Keratinocyte (primary cell): Measurements from ENCODE around the gene MAZ. TPM values are rescaled to one million over a fixed set of nuclear protein-coding genes. Genes with fewer than 3 reads are reported as not detected.
"Not testable (repeated sequence)": the region's sequence is repeated elsewhere in the genome, so short reads cannot be mapped to it uniquely, and the experiment has no call there.

ENCODE experiments used
- DNase-seq: peaks from one replicate; pipeline ENCODE4 v3.0.0-alpha.2; 2011; ENCODE audit warnings: low read depth, missing footprints, low spot score
- FAIRE-seq: peaks from 2 replicates; lab custom pipeline; 2011; peaks lifted over from hg19 to GRCh38; lab: Jason Lieb, UNC
- H2AFZ ChIP-seq: 2 replicates; pipeline ENCODE4 v1.6.0; 2012; ENCODE audit warnings: low read length, control low read depth, inconsistent platforms; ENCODE audit not compliant: control insufficient read depth
- H3K27ac ChIP-seq: 2 replicates; pipeline ENCODE4 v1.5.1; 2011; ENCODE audit warnings: low read length; ENCODE audit not compliant: control insufficient read depth, insufficient read depth
- H3K27me3 ChIP-seq: 3 replicates; pipeline ENCODE4 v1.6.0; 2011; ENCODE audit warnings: low read length; ENCODE audit not compliant: control insufficient read depth, insufficient read depth; ENCODE audit errors: extremely low read depth
- H3K36me3 ChIP-seq, 2 experiments: 2 replicates in 1 of 2; 3 replicates in 1 of 2; pipeline ENCODE4 v1.5.1; 2011; ENCODE audit warnings: low read length in 2 of 2, mild to moderate bottlenecking in 1 of 2; ENCODE audit not compliant: control insufficient read depth in 2 of 2, insufficient read depth in 2 of 2; ENCODE audit errors: extremely low read depth in 1 of 2
- H3K4me1 ChIP-seq: 3 replicates; pipeline ENCODE4 v1.5.1; 2011; ENCODE audit warnings: low read length; ENCODE audit not compliant: control insufficient read depth, insufficient read depth; ENCODE audit errors: extremely low read depth
- H3K4me2 ChIP-seq: 3 replicates; pipeline ENCODE4 v1.6.0; 2011; ENCODE audit warnings: low read depth, low read length; ENCODE audit not compliant: control insufficient read depth, insufficient read depth; ENCODE audit errors: extremely low read depth
- H3K4me3 ChIP-seq, 3 experiments: fragments of 200-600 bp in 1 of 3; sonication (generic) in 1 of 3; 2 replicates in 2 of 3; 3 replicates in 1 of 3; pipeline ENCODE4 v1.5.1; 2011 to 2016; ENCODE audit warnings: low read length in 3 of 3, mild to moderate bottlenecking in 3 of 3, control low read depth in 2 of 3, inconsistent platforms in 1 of 3, low read depth in 1 of 3, mixed read lengths in 1 of 3, mixed run types in 1 of 3, moderate library complexity in 1 of 3; ENCODE audit not compliant: control insufficient read depth in 2 of 3, insufficient read depth in 2 of 3; ENCODE audit errors: extremely low read depth in 1 of 3
- H3K79me2 ChIP-seq: 2 replicates; pipeline ENCODE4 v1.6.0; 2012; ENCODE audit warnings: low read length; ENCODE audit not compliant: control insufficient read depth, insufficient read depth
- H3K9ac ChIP-seq: 3 replicates; pipeline ENCODE4 v1.6.0; 2011; ENCODE audit warnings: low read length; ENCODE audit not compliant: control insufficient read depth, insufficient read depth; ENCODE audit errors: extremely low read depth
- H3K9me1 ChIP-seq: 3 replicates; pipeline ENCODE4 v1.6.0; 2011; ENCODE audit warnings: low read length; ENCODE audit not compliant: control insufficient read depth, insufficient read depth; ENCODE audit errors: extremely low read depth
- H3K9me3 ChIP-seq: 2 replicates; pipeline ENCODE4 v1.5.1; 2012; ENCODE audit warnings: low read depth, low read length; ENCODE audit not compliant: control insufficient read depth
- H4K20me1 ChIP-seq: 3 replicates; pipeline ENCODE4 v1.6.0; 2011; ENCODE audit warnings: low read length; ENCODE audit not compliant: control insufficient read depth, insufficient read depth; ENCODE audit errors: extremely low read depth
- EZH2 ChIP-seq: IDR thresholded peaks from one replicate; pipeline ENCODE4 v1.6.1; 2012; ENCODE audit warnings: inconsistent platforms, mild to moderate bottlenecking, low read length, moderate library complexity
- dilution Hi-C: fragments of 300-500 bp; cut with MboI; formaldehyde crosslinking; loops from one replicate; pipeline ENCODE4 v1.7.0; 2020; ENCODE audit warnings: low sequenced_read_pairs; ENCODE audit not compliant: extremely low pct_ligation_motif_present
- polyA plus RNA-seq, 5 experiments: library from polyadenylated mRNA; depleted of rRNA in 3 of 5; stranded (reverse) in 3 of 5; stranded (forward) in 1 of 5; unstranded in 1 of 5; fragments of >200 nt; gene quantifications; 1 replicate in 1 of 5; 2 replicates in 3 of 5; 3 replicates in 1 of 5; pipeline versions ENCODE4 v1.2.1 to v1.2.3, GENCODE V29; 2011 to 2012; ENCODE audit warnings: missing spikeins in 2 of 5, low read depth in 1 of 5, low replicate concordance in 1 of 5
- TF ChIP-seq, protein P1 (sequence below), 3 experiments: IDR thresholded peaks in 1 of 3; conservative IDR thresholded peaks in 1 of 3; optimal IDR thresholded peaks in 1 of 3; 2 replicates in 2 of 3; 3 replicates in 1 of 3; pipeline versions ENCODE3 to v1.5.1; 2011; ENCODE audit warnings: low read length in 3 of 3, mild to moderate bottlenecking in 3 of 3, moderate library complexity in 2 of 3, control low read depth in 1 of 3, inconsistent platforms in 1 of 3; ENCODE audit not compliant: insufficient read depth in 2 of 3; ENCODE audit errors: extremely low read depth in 1 of 3

The MAZ gene
- polyA plus RNA-seq, 1 donor (not counting 4 experiments of a cell fraction or from before 2014, with no cell fraction given), result 48.5 TPM

- H3K79me2 ChIP-seq, result peaks cover 22% of the 10 kb centered on the region
- peaks cover 17 to 27% of the 10 kb centered on the region in 2 experiments for H3K36me3 ChIP-seq
- no peaks in the 10 kb centered on the region for H3K27me3 ChIP-seq
These were observed 25.2 kb downstream of the MAZ start for GRCh38 chr16:29831490-29831889.

GRCh38 chr16:29833219-29833618 is 26.9 kb downstream of the MAZ start:
- FAIRE-seq, H3K4me3 ChIP-seq, H3K27me3 ChIP-seq, H3K9ac ChIP-seq, dilution Hi-C loops, DNase-seq, H3K4me1 ChIP-seq, H3K4me2 ChIP-seq, H3K9me3 ChIP-seq, H3K27ac ChIP-seq, H3K9me1 ChIP-seq, H4K20me1 ChIP-seq, H2AFZ ChIP-seq: not testable (repeated sequence)
- Histone ChIP-seq H3K79me2 (peaks cover 12% of the 10 kb centered on the region), H3K36me3 (peaks cover 22 to 37% of the 10 kb centered on the region in 2 experiments)

More at GRCh38 chr16:29831490-29831889, 25.2 kb downstream of the MAZ start:
- TF ChIP-seq, protein P1, sequence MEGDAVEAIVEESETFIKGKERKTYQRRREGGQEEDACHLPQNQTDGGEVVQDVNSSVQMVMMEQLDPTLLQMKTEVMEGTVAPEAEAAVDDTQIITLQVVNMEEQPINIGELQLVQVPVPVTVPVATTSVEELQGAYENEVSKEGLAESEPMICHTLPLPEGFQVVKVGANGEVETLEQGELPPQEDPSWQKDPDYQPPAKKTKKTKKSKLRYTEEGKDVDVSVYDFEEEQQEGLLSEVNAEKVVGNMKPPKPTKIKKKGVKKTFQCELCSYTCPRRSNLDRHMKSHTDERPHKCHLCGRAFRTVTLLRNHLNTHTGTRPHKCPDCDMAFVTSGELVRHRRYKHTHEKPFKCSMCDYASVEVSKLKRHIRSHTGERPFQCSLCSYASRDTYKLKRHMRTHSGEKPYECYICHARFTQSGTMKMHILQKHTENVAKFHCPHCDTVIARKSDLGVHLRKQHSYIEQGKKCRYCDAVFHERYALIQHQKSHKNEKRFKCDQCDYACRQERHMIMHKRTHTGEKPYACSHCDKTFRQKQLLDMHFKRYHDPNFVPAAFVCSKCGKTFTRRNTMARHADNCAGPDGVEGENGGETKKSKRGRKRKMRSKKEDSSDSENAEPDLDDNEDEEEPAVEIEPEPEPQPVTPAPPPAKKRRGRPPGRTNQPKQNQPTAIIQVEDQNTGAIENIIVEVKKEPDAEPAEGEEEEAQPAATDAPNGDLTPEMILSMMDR (optimal IDR thresholded peaks at IDR 0.05 in 1 of 3, IDR thresholded peaks at IDR 0.05 in 1 of 3, conservative IDR thresholded peaks at IDR 0.05 in 1 of 3; ENCODE audit: extremely low read depth in 1 of 3, insufficient read depth in 2 of 3, low read length in 3 of 3), result no peak
- TF ChIP-seq EZH2, result no peak
- Histone ChIP-seq H4K20me1 (no peaks in the 10 kb centered on the region), H2AFZ (no peak overlapping the region), H3K9ac (no peak overlapping the region), H3K9me1 (no peaks in the 10 kb centered on the region), H3K4me3 (no peak overlapping the region), H3K27ac (no peak overlapping the region), H3K4me1 (no peaks in the 10 kb centered on the region), H3K9me3 (no peaks in the 10 kb centered on the region), H3K4me2 (no peak overlapping the region)
- FAIRE-seq (no peak), DNase-seq (no peak)
- dilution Hi-C loops, result no loop called here

- Histone ChIP-seq H3K27me3 (no peaks in the 10 kb centered on the region), H3K4me2 (no peak overlapping the region), H2AFZ (no peak overlapping the region), H3K4me1 (no peaks in the 10 kb centered on the region), H3K27ac (no peak overlapping the region), H3K36me3 (peaks cover 22 to 40% of the 10 kb centered on the region in 2 experiments), H3K9me3 (no peaks in the 10 kb centered on the region), H3K9ac (no peak overlapping the region), H3K9me1 (no peaks in the 10 kb centered on the region), H3K79me2 (peaks cover 11% of the 10 kb centered on the region), H3K4me3 (no peak overlapping the region), H4K20me1 (no peaks in the 10 kb centered on the region)
- DNase-seq (no peak), FAIRE-seq (no peak)
- no peak for TF ChIP-seq EZH2
- TF ChIP-seq, protein P1 (optimal IDR thresholded peaks at IDR 0.05 in 1 of 3, IDR thresholded peaks at IDR 0.05 in 1 of 3, conservative IDR thresholded peaks at IDR 0.05 in 1 of 3; ENCODE audit: extremely low read depth in 1 of 3, insufficient read depth in 2 of 3, low read length in 3 of 3), result no peak
- dilution Hi-C loops, result no loop called here
These were observed 27.8 kb downstream of the MAZ start for GRCh38 chr16:29834079-29834478.
